H1 (cell line): Measurements from ENCODE around the gene CPNE4. TPM values are rescaled to one million over a fixed set of nuclear protein-coding genes. Genes with fewer than 3 reads are reported as not detected.

Experiments
- CTCF ChIA-PET: fragments of 300-600 bp; sonication (Branson Sonifier 250); formaldehyde crosslinking; loops from one replicate; lab custom pipeline; 2021; ENCODE audit not compliant: partially characterized antibody; lab: Charles Lee
- POLR2A ChIA-PET: fragments of 300-600 bp; sonication (Branson Sonifier 250); formaldehyde crosslinking; loops from one replicate; lab custom pipeline; 2021; ENCODE audit warnings: inconsistent platforms; ENCODE audit not compliant: partially characterized antibody; lab: Charles Lee
- DNase-seq, 2 experiments: peaks; one replicate each; pipeline versions ENCODE4 v3.0.0 to v3.0.0-alpha.2; 2010 to 2022; ENCODE audit warnings: low spot score in 2 of 2, low read depth in 1 of 2, mixed read lengths in 1 of 2
- FAIRE-seq: peaks from 2 replicates; lab custom pipeline; 2011; peaks lifted over from hg19 to GRCh38; lab: Jason Lieb, UNC
- H2AFZ ChIP-seq: 2 replicates; pipeline ENCODE4 v1.8.1; 2012; ENCODE audit warnings: low read length, inconsistent platforms
- H2AK5ac ChIP-seq: 2 replicates; pipeline ENCODE4 v1.6.1; 2013; ENCODE audit warnings: low read depth, low read length
- H2BK120ac ChIP-seq: replicated peaks from 2 replicates; pipeline ENCODE3; 2013; ENCODE audit warnings: low read depth, low read length, inconsistent platforms
- H2BK12ac ChIP-seq: 2 replicates; pipeline ENCODE4 v1.6.1; 2013; ENCODE audit warnings: low read depth, low read length
- H2BK15ac ChIP-seq: 2 replicates; pipeline ENCODE4 v1.6.1; 2013; ENCODE audit warnings: low read length
- H2BK20ac ChIP-seq: 2 replicates; pipeline ENCODE4 v1.6.1; 2013; ENCODE audit warnings: low read length
- H2BK5ac ChIP-seq: 2 replicates; pipeline ENCODE4 v1.6.1; 2013; ENCODE audit warnings: low read depth, low read length
- H3K14ac ChIP-seq: 2 replicates; pipeline ENCODE4 v1.6.1; 2013; ENCODE audit warnings: inconsistent platforms; ENCODE audit not compliant: insufficient read length
- H3K18ac ChIP-seq: 2 replicates; pipeline ENCODE4 v1.6.1; 2013; ENCODE audit warnings: low read length; ENCODE audit errors: extremely low read depth
- H3K23ac ChIP-seq: 2 replicates; pipeline ENCODE4 v1.6.1; 2013; ENCODE audit warnings: inconsistent platforms; ENCODE audit not compliant: insufficient read length
- H3K23me2 ChIP-seq: 2 replicates; pipeline ENCODE4 v1.6.1; 2013; ENCODE audit warnings: low read depth, low read length
- H3K27ac ChIP-seq: 2 replicates; pipeline ENCODE4 v1.6.1; 2011; ENCODE audit warnings: low read depth, low read length, inconsistent platforms
- H3K27me3 ChIP-seq, 4 experiments: replicated peaks in 1 of 4; 1 replicate in 1 of 4; 2 replicates in 3 of 4; pipeline versions ENCODE4 v1.6.1 to v1.8.1; 2011 to 2013; ENCODE audit warnings: low read length in 3 of 4, mild to moderate bottlenecking in 3 of 4, inconsistent platforms in 2 of 4, mixed read lengths in 2 of 4, moderate library complexity in 1 of 4; ENCODE audit not compliant: control insufficient read depth in 3 of 4, insufficient read depth in 3 of 4; ENCODE audit errors: extremely low read depth in 1 of 4
- H3K36me3 ChIP-seq, 4 experiments: 2 replicates each; pipeline versions ENCODE4 v1.6.1 to v1.8.1; 2011 to 2013; ENCODE audit warnings: mild to moderate bottlenecking in 4 of 4, low read length in 3 of 4, moderate library complexity in 2 of 4, control low read depth in 1 of 4, inconsistent platforms in 1 of 4; ENCODE audit not compliant: insufficient read depth in 4 of 4, control insufficient read depth in 2 of 4
- H3K4ac ChIP-seq: replicated peaks from 2 replicates; pipeline ENCODE3; 2013; ENCODE audit warnings: low read length, low read depth, mixed read lengths, inconsistent platforms; ENCODE audit not compliant: insufficient read length
- H3K4me1 ChIP-seq, 4 experiments: replicated peaks in 1 of 4; 1 replicate in 1 of 4; 2 replicates in 3 of 4; pipeline versions ENCODE4 v1.6.1 to v1.8.1; 2011 to 2013; ENCODE audit warnings: low read length in 3 of 4, inconsistent platforms in 2 of 4, mixed read lengths in 1 of 4; ENCODE audit not compliant: insufficient read depth in 4 of 4, control insufficient read depth in 3 of 4
- H3K4me2 ChIP-seq, 2 experiments: 2 replicates each; pipeline versions ENCODE4 v1.6.1 to v1.8.1; 2011 to 2013; ENCODE audit warnings: low read depth in 2 of 2, low read length in 2 of 2, control low read depth in 1 of 2, inconsistent platforms in 1 of 2, mild to moderate bottlenecking in 1 of 2; ENCODE audit not compliant: insufficient read depth in 1 of 2
- H3K4me3 ChIP-seq, 4 experiments: fragments of 200-600, 300-600 bp in 1 of 4; sonication (generic), shearing (Covaris generic), sonication (Bioruptor Twin) in 1 of 4; 2 replicates each; pipeline versions ENCODE4 v1.5.1 to v1.8.1; 2011 to 2016; ENCODE audit warnings: low read length in 4 of 4, low read depth in 3 of 4, control low read depth in 2 of 4, inconsistent platforms in 2 of 4, mild to moderate bottlenecking in 2 of 4, mixed read lengths in 1 of 4, moderate library complexity in 1 of 4; ENCODE audit not compliant: insufficient read depth in 2 of 4; ENCODE audit errors: extremely low read depth in 1 of 4
- H3K56ac ChIP-seq: replicated peaks from 2 replicates; pipeline ENCODE3; 2013; ENCODE audit warnings: low read depth, mild to moderate bottlenecking, mixed read lengths, low read length, inconsistent platforms; ENCODE audit not compliant: insufficient read length
- H3K79me1 ChIP-seq: 2 replicates; pipeline ENCODE4 v1.6.1; 2013; ENCODE audit warnings: low read depth, low read length, control low read depth
- H3K79me2 ChIP-seq, 2 experiments: 2 replicates each; pipeline versions ENCODE4 v1.6.1 to v1.8.1; 2012 to 2013; ENCODE audit warnings: low read length in 2 of 2, mild to moderate bottlenecking in 2 of 2, inconsistent platforms in 1 of 2; ENCODE audit not compliant: insufficient read depth in 2 of 2, control insufficient read depth in 1 of 2
- H3K9ac ChIP-seq, 4 experiments: replicated peaks in 1 of 4; 1 replicate in 1 of 4; 2 replicates in 3 of 4; pipeline versions ENCODE4 v1.6.1 to v1.8.1; 2011 to 2013; ENCODE audit warnings: low read depth in 3 of 4, low read length in 3 of 4, control low read depth in 2 of 4, mild to moderate bottlenecking in 2 of 4, moderate library complexity in 2 of 4, inconsistent platforms in 1 of 4; ENCODE audit errors: extremely low read depth in 1 of 4
- H3K9me3 ChIP-seq, 2 experiments: 2 replicates each; pipeline versions ENCODE4 v1.6.1 to v1.8.1; 2012 to 2013; ENCODE audit warnings: mild to moderate bottlenecking in 2 of 2, moderate library complexity in 2 of 2, control low read depth in 1 of 2, inconsistent platforms in 1 of 2, low read depth in 1 of 2, low read length in 1 of 2, mixed read lengths in 1 of 2; ENCODE audit not compliant: insufficient read depth in 2 of 2
- H4K20me1 ChIP-seq, 2 experiments: replicated peaks in 1 of 2; 2 replicates each; pipeline versions ENCODE3 to v1.8.1; 2011 to 2013; ENCODE audit warnings: inconsistent platforms in 2 of 2, low read length in 2 of 2, mild to moderate bottlenecking in 1 of 2; ENCODE audit not compliant: insufficient read depth in 2 of 2, control insufficient read depth in 1 of 2
- H4K5ac ChIP-seq: 2 replicates; pipeline ENCODE4 v1.6.1; 2013; ENCODE audit warnings: low read length, low read depth, mixed read lengths, inconsistent platforms; ENCODE audit not compliant: insufficient read length
- H4K8ac ChIP-seq: 2 replicates; pipeline ENCODE4 v1.8.0; 2013; ENCODE audit warnings: mild to moderate bottlenecking, moderate library complexity, low read length, inconsistent platforms; ENCODE audit not compliant: insufficient read depth; ENCODE audit errors: extremely low read depth
- H4K91ac ChIP-seq: replicated peaks from 2 replicates; pipeline ENCODE3; 2013; ENCODE audit warnings: low read length, mixed read lengths, inconsistent platforms; ENCODE audit not compliant: insufficient read length
- ATF2 ChIP-seq: IDR thresholded peaks from 2 replicates; pipeline ENCODE4 v1.6.1; 2012; ENCODE audit warnings: low read length, inconsistent platforms
- CTBP2 ChIP-seq: IDR thresholded peaks from 2 replicates; pipeline ENCODE4 v1.7.0; 2011; ENCODE audit warnings: borderline replicate concordance, mild to moderate bottlenecking, moderate library complexity, mixed read lengths, low read length; ENCODE audit not compliant: insufficient read depth, insufficient read length
- E2F6 ChIP-seq: IDR thresholded peaks from 2 replicates; pipeline ENCODE4 v1.6.1; 2012; ENCODE audit warnings: inconsistent platforms
- HDAC6 ChIP-seq: IDR thresholded peaks from one replicate; pipeline ENCODE4 v1.7.1; 2012; ENCODE audit warnings: low read depth, mild to moderate bottlenecking, inconsistent platforms, low read length, moderate library complexity
- KDM4A ChIP-seq: IDR thresholded peaks from one replicate; pipeline ENCODE4 v1.7.1; 2012; ENCODE audit warnings: low read depth, mild to moderate bottlenecking, moderate library complexity, low read length, inconsistent platforms; ENCODE audit not compliant: severe bottlenecking
- NANOG ChIP-seq: IDR thresholded peaks from 2 replicates; pipeline ENCODE4 v1.6.1; 2011; ENCODE audit warnings: low read length, low read depth, mild to moderate bottlenecking, inconsistent platforms; ENCODE audit not compliant: insufficient read depth, poor library complexity, severe bottlenecking
- POLR2AphosphoS5 ChIP-seq: IDR thresholded peaks from 2 replicates; pipeline ENCODE4 v1.6.1; 2011; ENCODE audit warnings: low read depth, low read length
- POU5F1 ChIP-seq: IDR thresholded peaks from 2 replicates; pipeline ENCODE4 v1.6.1; 2011; ENCODE audit warnings: low read depth, mild to moderate bottlenecking, low read length, moderate library complexity
- WGBS, 2 experiments: shearing (Covaris generic) in 1 of 2; methylation state at CpG; one replicate each; pipeline versions ENCODE4 v1.1.6 to v1.1.7; 2013 to 2015; ENCODE audit warnings: low lambda C conversion rate in 2 of 2, mixed read lengths in 2 of 2, inconsistent platforms in 1 of 2, low coverage in 1 of 2, missing lambda C conversion rate in 1 of 2; ENCODE audit not compliant: insufficient replicate concordance in 2 of 2, insufficient coverage in 1 of 2, insufficient read length in 1 of 2; ENCODE audit errors: extremely low coverage in 1 of 2, missing lambda C conversion rate in 1 of 2; 5-methylcytosine and 5-hydroxymethylcytosine counted together
- polyA plus RNA-seq, 7 experiments: library from polyadenylated mRNA; depleted of rRNA in 3 of 7; stranded (reverse) in 5 of 7; unstranded in 2 of 7; fragments of >200 nt in 5 of 7; fragments of 200-250 nt in 2 of 7; gene quantifications; 1 replicate in 5 of 7; 2 replicates in 1 of 7; 4 replicates in 1 of 7; pipeline versions ENCODE4 v1.2.1 to v1.2.3, GENCODE V29; 2011 to 2013; ENCODE audit warnings: missing spikeins in 2 of 7, mixed read lengths in 2 of 7
- total RNA-seq: library from RNA; stranded (reverse); fragmentation: NEBNext Ultra II Directional; extraction: Animal tissue kit (Norgen Biotek cat#: 25700); gene quantifications from 2 replicates; pipeline ENCODE4 v1.2.1, GENCODE V29; 2021

The CPNE4 gene
- total and polyA plus RNA-seq, 2 of the 8 experiments (the other 6 are each of a cell fraction or from before 2014, with no cell fraction given), result 0.82 to 3.8 TPM

GRCh38 chr3:131704098-131704497, 330.7 kb downstream of the CPNE4 start:
- peaks cover 2% of the 10 kb centered on the region; the same call in 1 of the 2 replicates for H3K23me2 ChIP-seq
- H3K4me3 ChIP-seq, result no peak overlapping the region
- H3K27ac ChIP-seq, result no peak overlapping the region
- no peak overlapping the region for H2BK5ac ChIP-seq
- no peak overlapping the region for H3K4me2 ChIP-seq
- ChIA-PET POLR2A (no interaction called here), CTCF (no interaction called here)
- no peaks in the 10 kb centered on the region for H3K79me1 ChIP-seq
- H2BK12ac ChIP-seq, result no peak overlapping the region
- H3K9me3 ChIP-seq, result peaks cover 0 to under 1% of the 10 kb centered on the region in 2 experiments; a peak in 1 of 4 replicates
- H2BK15ac ChIP-seq, result no peak overlapping the region
- no peak for DNase-seq
- no peak overlapping the region for H3K9ac ChIP-seq
- no peak overlapping the region for H3K4ac ChIP-seq
- no peak overlapping the region for H3K56ac ChIP-seq
- no peak overlapping the region for H3K18ac ChIP-seq
- H4K5ac ChIP-seq, result no peak overlapping the region
- no peaks in the 10 kb centered on the region for H4K20me1 ChIP-seq
- H4K91ac ChIP-seq, result no peak overlapping the region
- H2AK5ac ChIP-seq, result no peak overlapping the region
- no peak overlapping the region for H2AFZ ChIP-seq
- H3K4me1 ChIP-seq, result peaks cover 0 to 9% (median 5%) of the 10 kb centered on the region in 4 experiments; a peak in 5 of 7 replicates
- FAIRE-seq, result no peak
- WGBS, 2 experiments, result 85% methylated on average over 2 of the region's 2 CpGs; no CpG with 5 or more reads in 1 of the 2 experiments
- no peaks in the 10 kb centered on the region for H3K36me3 ChIP-seq
- no peaks in the 10 kb centered on the region for H3K27me3 ChIP-seq
- no peak overlapping the region for H4K8ac ChIP-seq
- H3K79me2 ChIP-seq, result no peaks in the 10 kb centered on the region
- H2BK20ac ChIP-seq, result no peak overlapping the region
- no peak overlapping the region for H2BK120ac ChIP-seq
- H3K14ac ChIP-seq, result no peak overlapping the region
- no peak overlapping the region for H3K23ac ChIP-seq
- no peak for TF ChIP-seq POU5F1
- TF ChIP-seq E2F6, result no peak
- no peak for TF ChIP-seq POLR2AphosphoS5
- TF ChIP-seq NANOG, result no peak
- TF ChIP-seq KDM4A, result no peak
- no peak for TF ChIP-seq HDAC6
- no peak for TF ChIP-seq ATF2
- no peak for TF ChIP-seq CTBP2
